ENCODE data around the gene NRG2.

DNA sequence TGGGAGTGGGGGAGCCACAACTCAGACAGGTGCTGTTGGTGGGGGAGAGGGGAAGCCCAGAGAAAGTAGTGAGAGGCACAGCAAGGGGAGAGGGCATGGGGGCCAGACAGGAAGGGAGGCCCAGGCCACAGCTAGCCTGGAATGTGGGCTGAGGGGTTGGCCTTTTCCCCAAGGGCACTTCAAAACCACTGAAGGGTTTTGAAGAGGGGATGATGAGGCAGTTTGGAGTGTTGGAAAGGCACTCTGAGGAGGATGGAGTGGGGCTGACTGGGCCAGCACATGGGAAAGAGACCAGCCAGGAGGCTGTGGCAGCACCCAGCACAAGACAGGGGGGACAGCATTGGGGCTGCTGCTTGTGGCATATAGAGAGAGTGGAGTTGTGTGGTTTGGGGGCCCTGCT lies 243.7 kb downstream of the NRG2 start:
- TF ChIP-seq POLR2A (IDR thresholded peaks at IDR 0.05) = no peak
- TF ChIP-seq, protein P1, sequence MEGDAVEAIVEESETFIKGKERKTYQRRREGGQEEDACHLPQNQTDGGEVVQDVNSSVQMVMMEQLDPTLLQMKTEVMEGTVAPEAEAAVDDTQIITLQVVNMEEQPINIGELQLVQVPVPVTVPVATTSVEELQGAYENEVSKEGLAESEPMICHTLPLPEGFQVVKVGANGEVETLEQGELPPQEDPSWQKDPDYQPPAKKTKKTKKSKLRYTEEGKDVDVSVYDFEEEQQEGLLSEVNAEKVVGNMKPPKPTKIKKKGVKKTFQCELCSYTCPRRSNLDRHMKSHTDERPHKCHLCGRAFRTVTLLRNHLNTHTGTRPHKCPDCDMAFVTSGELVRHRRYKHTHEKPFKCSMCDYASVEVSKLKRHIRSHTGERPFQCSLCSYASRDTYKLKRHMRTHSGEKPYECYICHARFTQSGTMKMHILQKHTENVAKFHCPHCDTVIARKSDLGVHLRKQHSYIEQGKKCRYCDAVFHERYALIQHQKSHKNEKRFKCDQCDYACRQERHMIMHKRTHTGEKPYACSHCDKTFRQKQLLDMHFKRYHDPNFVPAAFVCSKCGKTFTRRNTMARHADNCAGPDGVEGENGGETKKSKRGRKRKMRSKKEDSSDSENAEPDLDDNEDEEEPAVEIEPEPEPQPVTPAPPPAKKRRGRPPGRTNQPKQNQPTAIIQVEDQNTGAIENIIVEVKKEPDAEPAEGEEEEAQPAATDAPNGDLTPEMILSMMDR (IDR thresholded peaks at IDR 0.05) = no peak
